Neural progenitor cell (in vitro differentiated cells): ENCODE measurements around the gene RBBP8NL. TPM values are rescaled to one million over a fixed set of nuclear protein-coding genes. Genes with fewer than 3 reads are reported as not detected.
A peak's percentile ranks its signal among the peaks of the same experiment; 100 is the strongest.
"Not testable (repeated sequence)": the region's sequence is repeated elsewhere in the genome, so short reads cannot be mapped to it uniquely, and the experiment has no call there.

Experiments
- DNase-seq: peaks from one replicate; pipeline ENCODE4 v3.0.0-alpha.2; 2016; ENCODE audit warnings: low spot score
- H2AFZ ChIP-seq: fragments of 200-600 bp; sonication (generic); replicated peaks from 2 replicates; pipeline ENCODE4 v1.6.1; 2016; ENCODE audit warnings: antibody characterized with exemption
- H3F3A ChIP-seq: fragments of 200-600 bp; sonication (generic); 2 replicates; pipeline ENCODE4 v1.6.1; 2016; ENCODE audit warnings: antibody characterized with exemption, low read depth
- H3K27ac ChIP-seq: fragments of 200-600 bp; sonication (generic); 2 replicates; pipeline ENCODE4 v1.5.1; 2016; ENCODE audit warnings: mild to moderate bottlenecking
- H3K27me3 ChIP-seq: fragments of 200-600 bp; sonication (generic); 2 replicates; pipeline ENCODE4 v1.6.1; 2016; ENCODE audit warnings: mild to moderate bottlenecking, moderate library complexity
- H3K36me3 ChIP-seq: fragments of 200-600 bp; sonication (generic); 2 replicates; pipeline ENCODE4 v1.5.1; 2016
- H3K4me1 ChIP-seq: fragments of 200-600 bp; sonication (generic); 2 replicates; pipeline ENCODE4 v1.6.1; 2016; ENCODE audit warnings: mixed run types
- H3K4me2 ChIP-seq: fragments of 200-600 bp; sonication (generic); 2 replicates; pipeline ENCODE4 v1.6.1; 2016
- H3K4me3 ChIP-seq: fragments of 200-600 bp; sonication (generic); 2 replicates; pipeline ENCODE4 v1.5.1; 2016
- H3K79me2 ChIP-seq: fragments of 200-600 bp; sonication (generic); 2 replicates; pipeline ENCODE4 v1.6.1; 2016; ENCODE audit warnings: low read depth
- H3K9ac ChIP-seq: fragments of 200-600 bp; sonication (generic); 2 replicates; pipeline ENCODE4 v1.6.1; 2016
- H3K9me3 ChIP-seq: fragments of 200-600 bp; sonication (generic); 2 replicates; pipeline ENCODE4 v1.5.1; 2016; ENCODE audit warnings: low read depth
- H4K20me1 ChIP-seq: fragments of 200-600 bp; sonication (generic); 2 replicates; pipeline ENCODE4 v1.6.1; 2016; ENCODE audit warnings: low read depth
- H3K27ac Mint-ChIP-seq: 3 replicates; pipeline ENCODE4 v1.8.0; 2021; ENCODE audit warnings: mixed read lengths
- H3K27me3 Mint-ChIP-seq: 2 replicates; pipeline ENCODE4 v1.8.0; 2022; ENCODE audit warnings: low read depth, mild to moderate bottlenecking, inconsistent platforms, moderate library complexity, mixed read lengths; ENCODE audit not compliant: insufficient read depth
- H3K36me3 Mint-ChIP-seq: 3 replicates; pipeline ENCODE4 v1.8.0; 2021; ENCODE audit warnings: mixed read lengths
- H3K4me1 Mint-ChIP-seq: 3 replicates; pipeline ENCODE4 v1.8.0; 2021; ENCODE audit warnings: mixed read lengths
- H3K4me3 Mint-ChIP-seq: 3 replicates; pipeline ENCODE4 v1.8.0; 2021; ENCODE audit warnings: mild to moderate bottlenecking, moderate library complexity, mixed read lengths
- H3K9me3 Mint-ChIP-seq: 3 replicates; pipeline ENCODE4 v1.8.0; 2020; ENCODE audit warnings: mixed read lengths
- CTCF ChIP-seq: fragments of 200-600 bp; sonication (generic); IDR thresholded peaks from 2 replicates; pipeline ENCODE4 v1.5.1; 2017; ENCODE audit warnings: antibody characterized with exemption, mild to moderate bottlenecking
- EZH2 ChIP-seq: fragments of 200-600 bp; sonication (generic); IDR thresholded peaks from 2 replicates; pipeline ENCODE4 v1.6.1; 2017; ENCODE audit warnings: antibody characterized with exemption, mild to moderate bottlenecking, moderate library complexity
- EZH2phosphoT487 ChIP-seq: fragments of 200-600 bp; sonication (generic); IDR thresholded peaks from 2 replicates; pipeline ENCODE4 v1.6.1; 2017; ENCODE audit warnings: antibody characterized with exemption
- total RNA-seq: library from RNA; depleted of rRNA; stranded (reverse); fragments of >200 nt; gene quantifications from 2 replicates; pipeline ENCODE4 v1.2.3, GENCODE V29; 2015; ENCODE audit warnings: low replicate concordance

RBBP8NL gene
- total RNA-seq, 1 donor from 2014 or later: not detected

GRCh38 chr20:62426699-62427131 is 624 bp downstream of the RBBP8NL start:
- no peak overlapping the region for H3K27ac ChIP-seq
- H3K4me1 ChIP-seq: peaks cover 14% of the 10 kb centered on the region
- TF ChIP-seq CTCF (no peak), EZH2 (no peak), EZH2phosphoT487 (no peak)
- no peak overlapping the region for H3K9ac ChIP-seq
- peaks cover 18% of the 10 kb centered on the region for H3K27me3 Mint-ChIP-seq
- no peaks in the 10 kb centered on the region for H4K20me1 ChIP-seq
- no peaks in the 10 kb centered on the region for H3K79me2 ChIP-seq
- H3F3A ChIP-seq: no peaks in the 10 kb centered on the region
- H3K27me3 ChIP-seq: peaks cover 8% of the 10 kb centered on the region
- H3K4me1 Mint-ChIP-seq: peaks cover 11% of the 10 kb centered on the region
- H2AFZ ChIP-seq: peak overlapping the region; percentile 82
- no peak overlapping the region for H3K4me3 Mint-ChIP-seq
- no peaks in the 10 kb centered on the region for H3K36me3 ChIP-seq
- DNase-seq: peak; percentile 67
- H3K9me3 Mint-ChIP-seq: no peaks in the 10 kb centered on the region
- H3K4me2 ChIP-seq: peak overlapping the region; percentile 65
- no peak overlapping the region for H3K4me3 ChIP-seq
- no peaks in the 10 kb centered on the region for H3K36me3 Mint-ChIP-seq
- no peaks in the 10 kb centered on the region for H3K9me3 ChIP-seq
- no peak overlapping the region for H3K27ac Mint-ChIP-seq

GRCh38 chr20:62426059-62426348 is 1.3 kb downstream of the RBBP8NL start:
- H2AFZ ChIP-seq, H3K27me3 ChIP-seq, H3K79me2 ChIP-seq, H3F3A ChIP-seq, H3K4me3 Mint-ChIP-seq, H4K20me1 ChIP-seq, H3K4me2 ChIP-seq, H3K27ac Mint-ChIP-seq, H3K36me3 Mint-ChIP-seq, H3K9me3 Mint-ChIP-seq, H3K9me3 ChIP-seq, H3K36me3 ChIP-seq, DNase-seq, H3K27ac ChIP-seq, H3K9ac ChIP-seq, H3K4me3 ChIP-seq: not testable (repeated sequence)
- Mint-ChIP-seq H3K4me1 (peaks cover 12% of the 10 kb centered on the region), H3K27me3 (peaks cover 16% of the 10 kb centered on the region)
- peaks cover 14% of the 10 kb centered on the region for H3K4me1 ChIP-seq

- Mint-ChIP-seq H3K4me1 (peaks cover 11% of the 10 kb centered on the region), H3K4me3 (no peak overlapping the region)
These were observed 1.9 kb downstream of the RBBP8NL start for GRCh38 chr20:62425281-62426058.

More at GRCh38 chr20:62425281-62426058, 1.9 kb downstream of the RBBP8NL start:
- Histone ChIP-seq H3K36me3 (no peaks in the 10 kb centered on the region), H3K27me3 (no peaks in the 10 kb centered on the region), H3K27ac (no peak overlapping the region), H3K9me3 (no peaks in the 10 kb centered on the region), H3K4me3 (no peak overlapping the region), H3K9ac (no peak overlapping the region), H3K4me1 (peaks cover 14% of the 10 kb centered on the region), H3K79me2 (no peaks in the 10 kb centered on the region), H3F3A (peaks cover 10% of the 10 kb centered on the region), H3K4me2 (no peak overlapping the region), H4K20me1 (no peaks in the 10 kb centered on the region), H2AFZ (no peak overlapping the region)
- TF ChIP-seq CTCF: no peak
- no peak for TF ChIP-seq EZH2
- no peak for TF ChIP-seq EZH2phosphoT487
- no peaks in the 10 kb centered on the region for H3K9me3 Mint-ChIP-seq
- H3K36me3 Mint-ChIP-seq: no peaks in the 10 kb centered on the region
- H3K27me3 Mint-ChIP-seq: peaks cover 14% of the 10 kb centered on the region
- no peak overlapping the region for H3K27ac Mint-ChIP-seq
- no peak for DNase-seq
